GM23338 (cell line): ENCODE results near the gene SPINK4. TPM values are rescaled to one million over a fixed set of nuclear protein-coding genes. Genes with fewer than 3 reads are reported as not detected.

ENCODE experiments used
- ATAC-seq: fragments of 200-7000 bp; cut with Tn5 transposase; 3 replicates; pipeline ENCODE4 v1.9.1; 2020
- DNase-seq: peaks from one replicate; pipeline ENCODE4 v3.0.0-alpha.2; 2015; ENCODE audit warnings: low spot score
- H2AFZ ChIP-seq: fragments of 200-600 bp; sonication (generic); 2 replicates; pipeline ENCODE4 v1.8.0; 2016; ENCODE audit warnings: antibody characterized with exemption, mild to moderate bottlenecking, moderate library complexity
- H3F3A ChIP-seq: fragments of 200-600 bp; sonication (generic); replicated peaks from 2 replicates; pipeline ENCODE4 v1.8.0; 2017; ENCODE audit warnings: antibody characterized with exemption, mixed run types, low read depth
- H3K27ac ChIP-seq: fragments of 200-600 bp; sonication (generic); 2 replicates; pipeline ENCODE4 v1.6.1; 2016; ENCODE audit warnings: low read depth
- H3K27me3 ChIP-seq: fragments of 200-600 bp; sonication (generic); 2 replicates; pipeline ENCODE4 v1.8.0; 2016; ENCODE audit warnings: mild to moderate bottlenecking, mixed run types, moderate library complexity; ENCODE audit not compliant: insufficient read depth
- H3K36me3 ChIP-seq: fragments of 200-600 bp; sonication (generic); 2 replicates; pipeline ENCODE4 v1.8.0; 2016; ENCODE audit warnings: mild to moderate bottlenecking; ENCODE audit not compliant: insufficient read depth
- H3K4me1 ChIP-seq: fragments of 200-600 bp; sonication (generic); 2 replicates; pipeline ENCODE4 v1.8.0; 2016; ENCODE audit warnings: mild to moderate bottlenecking, moderate library complexity; ENCODE audit not compliant: insufficient read depth
- H3K4me2 ChIP-seq: fragments of 200-600 bp; sonication (generic); 2 replicates; pipeline ENCODE4 v1.7.1; 2017; ENCODE audit warnings: mixed run types
- H3K4me3 ChIP-seq: fragments of 200-600 bp; sonication (generic); 2 replicates; pipeline ENCODE4 v1.6.1; 2016; ENCODE audit warnings: mixed run types
- H3K79me2 ChIP-seq: fragments of 200-600 bp; sonication (generic); replicated peaks from 2 replicates; pipeline ENCODE4 v1.8.0; 2017; ENCODE audit warnings: mild to moderate bottlenecking; ENCODE audit not compliant: insufficient read depth
- H3K9me2 ChIP-seq: fragments of 200-600 bp; sonication (generic); 2 replicates; pipeline ENCODE4 v1.8.0; 2017; ENCODE audit not compliant: insufficient read depth
- H4K20me1 ChIP-seq: fragments of 200-600 bp; sonication (generic); replicated peaks from 2 replicates; pipeline ENCODE4 v1.8.0; 2017; ENCODE audit warnings: mild to moderate bottlenecking; ENCODE audit not compliant: insufficient read depth
- H3K27ac Mint-ChIP-seq: 2 replicates; pipeline ENCODE4 v1.8.0; 2020; ENCODE audit warnings: inconsistent platforms, mild to moderate bottlenecking, moderate library complexity, mixed read lengths
- H3K27me3 Mint-ChIP-seq: 3 replicates; pipeline ENCODE4 v1.8.0; 2022; ENCODE audit warnings: low read depth, mild to moderate bottlenecking, moderate library complexity, mixed read lengths, inconsistent platforms; ENCODE audit not compliant: insufficient read depth, poor library complexity
- H3K36me3 Mint-ChIP-seq: 3 replicates; pipeline ENCODE4 v1.8.0; 2021; ENCODE audit warnings: low read depth, mild to moderate bottlenecking, inconsistent platforms, moderate library complexity, mixed read lengths
- H3K4me1 Mint-ChIP-seq: 3 replicates; pipeline ENCODE4 v1.8.0; 2020; ENCODE audit warnings: mild to moderate bottlenecking, inconsistent platforms, mixed read lengths
- H3K4me3 Mint-ChIP-seq: 3 replicates; pipeline ENCODE4 v1.8.0; 2021; ENCODE audit warnings: moderate library complexity, mild to moderate bottlenecking, inconsistent platforms, mixed read lengths
- H3K9me3 Mint-ChIP-seq: 3 replicates; pipeline ENCODE4 v1.8.0; 2020; ENCODE audit warnings: moderate library complexity, mild to moderate bottlenecking, inconsistent platforms, mixed read lengths
- JUNB ChIP-seq: IDR thresholded peaks from one replicate; pipeline ENCODE4 v1.6.1; 2016; ENCODE audit warnings: antibody characterized with exemption; ENCODE audit not compliant: unreplicated experiment
- NANOG ChIP-seq: IDR thresholded peaks from 2 replicates; pipeline ENCODE4 v1.6.1; 2016; ENCODE audit warnings: antibody characterized with exemption, borderline replicate concordance
- STAT1 ChIP-seq: IDR thresholded peaks from one replicate; pipeline ENCODE4 v1.6.1; 2016; ENCODE audit warnings: antibody characterized with exemption; ENCODE audit not compliant: unreplicated experiment
- ZNF331 ChIP-seq: fragments of 250-450 bp; sonication (Bioruptor Pico); IDR thresholded peaks from 2 replicates; pipeline ENCODE4 v1.5.0; 2020; ENCODE audit warnings: low read depth, mild to moderate bottlenecking, moderate library complexity
- polyA plus RNA-seq: library from polyadenylated mRNA; unstranded; fragments of >200 nt; fragmentation: Nextera tagmentation; extraction: Ambion mirVana; gene quantifications from 2 replicates; pipeline ENCODE4 v1.2.1, GENCODE V29; 2016
- total RNA-seq: library from RNA; depleted of rRNA; stranded (reverse); fragments of >200 nt; shearing (Covaris generic); gene quantifications from 2 replicates; pipeline ENCODE4 v1.2.3, GENCODE V29; 2014
- TF ChIP-seq, protein P1 (sequence below): IDR thresholded peaks from one replicate; pipeline ENCODE4 v1.6.1; 2018; ENCODE audit warnings: antibody characterized with exemption; ENCODE audit not compliant: unreplicated experiment
- TF ChIP-seq, protein P2 (sequence below): fragments of 250-450 bp; sonication (Bioruptor Pico); IDR thresholded peaks from 2 replicates; pipeline ENCODE4 v1.5.0; 2020; ENCODE audit warnings: mild to moderate bottlenecking, moderate library complexity

SPINK4 gene
- total and polyA plus RNA-seq, 2 experiments from 2014 or later: not detected

DNA sequence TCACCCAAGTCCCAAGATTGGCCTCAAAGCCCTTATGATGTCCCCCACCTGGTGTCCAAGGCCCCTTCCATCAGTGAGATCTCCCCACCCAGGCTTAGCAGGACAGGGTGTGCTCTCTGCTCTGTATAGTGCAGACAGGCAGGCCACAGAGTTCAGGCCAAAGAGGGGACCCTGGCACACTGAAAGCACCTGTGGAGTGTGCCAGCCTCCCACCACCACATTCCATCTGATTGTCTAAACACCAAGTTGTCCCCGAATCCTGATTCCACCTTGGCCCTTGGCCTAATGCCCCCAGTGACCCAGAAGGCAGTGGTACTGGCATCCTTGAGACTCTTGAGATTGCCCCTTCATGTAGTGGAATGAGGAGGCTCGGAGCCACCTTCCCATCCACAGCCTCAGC is 5.4 kb downstream of the SPINK4 start:
- Histone ChIP-seq H4K20me1 (no peaks in the 10 kb centered on the region), H3K4me1 (no peaks in the 10 kb centered on the region), H3K4me2 (no peak overlapping the region), H3F3A (no peaks in the 10 kb centered on the region), H3K9me2 (no peaks in the 10 kb centered on the region), H3K36me3 (no peaks in the 10 kb centered on the region), H3K79me2 (no peaks in the 10 kb centered on the region), H3K27ac (no peak overlapping the region), H3K27me3 (no peaks in the 10 kb centered on the region), H2AFZ (no peak overlapping the region), H3K4me3 (no peak overlapping the region)
- DNase-seq: no peak
- TF ChIP-seq NANOG (no peak), JUNB (no peak), ZNF331 (CRISPR knock-in tag) (no peak), STAT1 (no peak)
- TF ChIP-seq, protein P1, sequence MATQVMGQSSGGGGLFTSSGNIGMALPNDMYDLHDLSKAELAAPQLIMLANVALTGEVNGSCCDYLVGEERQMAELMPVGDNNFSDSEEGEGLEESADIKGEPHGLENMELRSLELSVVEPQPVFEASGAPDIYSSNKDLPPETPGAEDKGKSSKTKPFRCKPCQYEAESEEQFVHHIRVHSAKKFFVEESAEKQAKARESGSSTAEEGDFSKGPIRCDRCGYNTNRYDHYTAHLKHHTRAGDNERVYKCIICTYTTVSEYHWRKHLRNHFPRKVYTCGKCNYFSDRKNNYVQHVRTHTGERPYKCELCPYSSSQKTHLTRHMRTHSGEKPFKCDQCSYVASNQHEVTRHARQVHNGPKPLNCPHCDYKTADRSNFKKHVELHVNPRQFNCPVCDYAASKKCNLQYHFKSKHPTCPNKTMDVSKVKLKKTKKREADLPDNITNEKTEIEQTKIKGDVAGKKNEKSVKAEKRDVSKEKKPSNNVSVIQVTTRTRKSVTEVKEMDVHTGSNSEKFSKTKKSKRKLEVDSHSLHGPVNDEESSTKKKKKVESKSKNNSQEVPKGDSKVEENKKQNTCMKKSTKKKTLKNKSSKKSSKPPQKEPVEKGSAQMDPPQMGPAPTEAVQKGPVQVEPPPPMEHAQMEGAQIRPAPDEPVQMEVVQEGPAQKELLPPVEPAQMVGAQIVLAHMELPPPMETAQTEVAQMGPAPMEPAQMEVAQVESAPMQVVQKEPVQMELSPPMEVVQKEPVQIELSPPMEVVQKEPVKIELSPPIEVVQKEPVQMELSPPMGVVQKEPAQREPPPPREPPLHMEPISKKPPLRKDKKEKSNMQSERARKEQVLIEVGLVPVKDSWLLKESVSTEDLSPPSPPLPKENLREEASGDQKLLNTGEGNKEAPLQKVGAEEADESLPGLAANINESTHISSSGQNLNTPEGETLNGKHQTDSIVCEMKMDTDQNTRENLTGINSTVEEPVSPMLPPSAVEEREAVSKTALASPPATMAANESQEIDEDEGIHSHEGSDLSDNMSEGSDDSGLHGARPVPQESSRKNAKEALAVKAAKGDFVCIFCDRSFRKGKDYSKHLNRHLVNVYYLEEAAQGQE: no peak
- TF ChIP-seq, protein P2, sequence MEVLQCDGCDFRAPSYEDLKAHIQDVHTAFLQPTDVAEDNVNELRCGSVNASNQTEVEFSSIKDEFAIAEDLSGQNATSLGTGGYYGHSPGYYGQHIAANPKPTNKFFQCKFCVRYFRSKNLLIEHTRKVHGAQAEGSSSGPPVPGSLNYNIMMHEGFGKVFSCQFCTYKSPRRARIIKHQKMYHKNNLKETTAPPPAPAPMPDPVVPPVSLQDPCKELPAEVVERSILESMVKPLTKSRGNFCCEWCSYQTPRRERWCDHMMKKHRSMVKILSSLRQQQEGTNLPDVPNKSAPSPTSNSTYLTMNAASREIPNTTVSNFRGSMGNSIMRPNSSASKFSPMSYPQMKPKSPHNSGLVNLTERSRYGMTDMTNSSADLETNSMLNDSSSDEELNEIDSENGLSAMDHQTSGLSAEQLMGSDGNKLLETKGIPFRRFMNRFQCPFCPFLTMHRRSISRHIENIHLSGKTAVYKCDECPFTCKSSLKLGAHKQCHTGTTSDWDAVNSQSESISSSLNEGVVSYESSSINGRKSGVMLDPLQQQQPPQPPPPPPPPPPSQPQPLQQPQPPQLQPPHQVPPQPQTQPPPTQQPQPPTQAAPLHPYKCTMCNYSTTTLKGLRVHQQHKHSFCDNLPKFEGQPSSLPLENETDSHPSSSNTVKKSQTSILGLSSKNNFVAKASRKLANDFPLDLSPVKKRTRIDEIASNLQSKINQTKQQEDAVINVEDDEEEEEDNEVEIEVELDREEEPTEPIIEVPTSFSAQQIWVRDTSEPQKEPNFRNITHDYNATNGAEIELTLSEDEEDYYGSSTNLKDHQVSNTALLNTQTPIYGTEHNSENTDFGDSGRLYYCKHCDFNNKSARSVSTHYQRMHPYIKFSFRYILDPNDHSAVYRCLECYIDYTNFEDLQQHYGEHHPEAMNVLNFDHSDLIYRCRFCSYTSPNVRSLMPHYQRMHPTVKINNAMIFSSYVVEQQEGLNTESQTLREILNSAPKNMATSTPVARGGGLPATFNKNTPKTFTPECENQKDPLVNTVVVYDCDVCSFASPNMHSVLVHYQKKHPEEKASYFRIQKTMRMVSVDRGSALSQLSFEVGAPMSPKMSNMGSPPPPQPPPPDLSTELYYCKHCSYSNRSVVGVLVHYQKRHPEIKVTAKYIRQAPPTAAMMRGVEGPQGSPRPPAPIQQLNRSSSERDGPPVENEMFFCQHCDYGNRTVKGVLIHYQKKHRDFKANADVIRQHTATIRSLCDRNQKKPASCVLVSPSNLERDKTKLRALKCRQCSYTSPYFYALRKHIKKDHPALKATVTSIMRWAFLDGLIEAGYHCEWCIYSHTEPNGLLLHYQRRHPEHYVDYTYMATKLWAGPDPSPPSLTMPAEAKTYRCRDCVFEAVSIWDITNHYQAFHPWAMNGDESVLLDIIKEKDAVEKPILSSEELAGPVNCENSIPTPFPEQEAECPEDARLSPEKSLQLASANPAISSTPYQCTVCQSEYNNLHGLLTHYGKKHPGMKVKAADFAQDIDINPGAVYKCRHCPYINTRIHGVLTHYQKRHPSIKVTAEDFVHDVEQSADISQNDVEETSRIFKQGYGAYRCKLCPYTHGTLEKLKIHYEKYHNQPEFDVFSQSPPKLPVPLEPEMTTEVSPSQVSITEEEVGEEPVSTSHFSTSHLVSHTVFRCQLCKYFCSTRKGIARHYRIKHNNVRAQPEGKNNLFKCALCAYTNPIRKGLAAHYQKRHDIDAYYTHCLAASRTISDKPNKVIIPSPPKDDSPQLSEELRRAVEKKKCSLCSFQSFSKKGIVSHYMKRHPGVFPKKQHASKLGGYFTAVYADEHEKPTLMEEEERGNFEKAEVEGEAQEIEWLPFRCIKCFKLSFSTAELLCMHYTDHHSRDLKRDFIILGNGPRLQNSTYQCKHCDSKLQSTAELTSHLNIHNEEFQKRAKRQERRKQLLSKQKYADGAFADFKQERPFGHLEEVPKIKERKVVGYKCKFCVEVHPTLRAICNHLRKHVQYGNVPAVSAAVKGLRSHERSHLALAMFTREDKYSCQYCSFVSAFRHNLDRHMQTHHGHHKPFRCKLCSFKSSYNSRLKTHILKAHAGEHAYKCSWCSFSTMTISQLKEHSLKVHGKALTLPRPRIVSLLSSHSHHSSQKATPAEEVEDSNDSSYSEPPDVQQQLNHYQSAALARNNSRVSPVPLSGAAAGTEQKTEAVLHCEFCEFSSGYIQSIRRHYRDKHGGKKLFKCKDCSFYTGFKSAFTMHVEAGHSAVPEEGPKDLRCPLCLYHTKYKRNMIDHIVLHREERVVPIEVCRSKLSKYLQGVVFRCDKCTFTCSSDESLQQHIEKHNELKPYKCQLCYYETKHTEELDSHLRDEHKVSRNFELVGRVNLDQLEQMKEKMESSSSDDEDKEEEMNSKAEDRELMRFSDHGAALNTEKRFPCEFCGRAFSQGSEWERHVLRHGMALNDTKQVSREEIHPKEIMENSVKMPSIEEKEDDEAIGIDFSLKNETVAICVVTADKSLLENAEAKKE (CRISPR knock-in tag): no peak
- no peak overlapping the region for H3K27ac Mint-ChIP-seq
- peaks cover 5% of the 10 kb centered on the region for H3K27me3 Mint-ChIP-seq
- no peaks in the 10 kb centered on the region for H3K36me3 Mint-ChIP-seq
- no peak for ATAC-seq
- H3K4me3 Mint-ChIP-seq: no peak overlapping the region
- no peaks in the 10 kb centered on the region for H3K4me1 Mint-ChIP-seq
- no peaks in the 10 kb centered on the region; the same call in 2 of the 3 replicates for H3K9me3 Mint-ChIP-seq
